A549 (cell line): ENCODE measurements around the gene METRNL. TPM values are rescaled to one million over a fixed set of nuclear protein-coding genes. Genes with fewer than 3 reads are reported as not detected.

Source experiments
- ATAC-seq, 2 experiments: fragments of 200-7000 bp in 1 of 2; fragments of >200 bp in 1 of 2; cut with Nextera tagmentation in 1 of 2; cut with Tn5 transposase in 1 of 2; 3 replicates each; pipeline versions ENCODE4 v1.8.0 to v1.9.1; 2018 to 2020; ENCODE audit warnings: mild to moderate bottlenecking in 1 of 2, moderate library complexity in 1 of 2
- CTCF ChIA-PET: fragments of 300-600 bp; sonication (Branson Sonifier 250); formaldehyde crosslinking; extraction: SDS; loops from one replicate; lab custom pipeline; 2021; ENCODE audit warnings: antibody characterized with exemption, inconsistent platforms; lab: Yijun Ruan, JAX
- POLR2A ChIA-PET: fragments of 350-600 bp; formaldehyde crosslinking; extraction: SDS; loops from one replicate; lab custom pipeline; 2021; ENCODE audit warnings: antibody characterized with exemption, inconsistent platforms; lab: Yijun Ruan, JAX
- DNase-seq, 2 experiments: peaks; one replicate each; pipeline versions ENCODE4 v3.0.0 to v3.0.0-alpha.2; 2011 to 2016; ENCODE audit warnings: low read depth in 1 of 2, low spot score in 1 of 2
- FAIRE-seq: peaks from 2 replicates; lab custom pipeline; 2011; peaks lifted over from hg19 to GRCh38; lab: Jason Lieb, UNC
- H3K27ac ChIP-seq, 2 experiments: fragments of >200 bp; sonication (Bioruptor Twin); formaldehyde crosslinking; 3 replicates each; pipeline ENCODE4 v1.5.1; 2016 to 2017
- H3K4me1 ChIP-seq: fragments of >200 bp; sonication (Bioruptor Twin); formaldehyde crosslinking; 3 replicates; pipeline ENCODE4 v1.6.1; 2016
- H3K4me2 ChIP-seq: fragments of >200 bp; sonication (Bioruptor Twin); formaldehyde crosslinking; 3 replicates; pipeline ENCODE4 v1.6.1; 2016
- H3K4me3 ChIP-seq: fragments of >200 bp; sonication (Bioruptor Twin); formaldehyde crosslinking; 3 replicates; pipeline ENCODE4 v1.5.1; 2016
- H3K9me3 ChIP-seq: fragments of >200 bp; sonication (Bioruptor Twin); formaldehyde crosslinking; 3 replicates; pipeline ENCODE4 v1.6.1; 2016
- BCL3 ChIP-seq: fragments of >200 bp; sonication (Bioruptor Twin); formaldehyde crosslinking; IDR thresholded peaks from 3 replicates; pipeline ENCODE4 v1.6.1; 2016
- BHLHE40 ChIP-seq: IDR thresholded peaks from 2 replicates; pipeline ENCODE4 v1.6.1; 2012; ENCODE audit warnings: low read depth, low read length, inconsistent platforms
- HES2 ChIP-seq: fragments of >200 bp; sonication (Bioruptor Twin); formaldehyde crosslinking; IDR thresholded peaks from 2 replicates; pipeline ENCODE4 v1.6.1; 2016
- HOXB5 ChIP-seq: fragments of 250-450 bp; sonication (Bioruptor Pico); IDR thresholded peaks from 2 replicates; pipeline ENCODE4 v1.5.0; 2020; ENCODE audit warnings: mild to moderate bottlenecking, moderate library complexity
- JUN ChIP-seq, 2 experiments: fragments of >200 bp; sonication (Bioruptor Twin); formaldehyde crosslinking; IDR thresholded peaks; 2 replicates in 1 of 2; 3 replicates in 1 of 2; pipeline ENCODE4 v1.6.1; 2016 to 2017
- KDM1A ChIP-seq: fragments of 200-600 bp; sonication (generic); IDR thresholded peaks from 2 replicates; pipeline ENCODE4 v1.6.1; 2016; ENCODE audit warnings: low read depth, mild to moderate bottlenecking
- KDM5A ChIP-seq: fragments of 200-600 bp; sonication (generic); IDR thresholded peaks from 2 replicates; pipeline ENCODE4 v1.6.1; 2016; ENCODE audit warnings: antibody characterized with exemption, mild to moderate bottlenecking
- NFE2L2 ChIP-seq: fragments of 150-350 bp; conservative IDR thresholded peaks from 2 replicates; pipeline ENCODE4 v1.6.1; 2014; ENCODE audit warnings: low read length
- NPAS2 ChIP-seq: fragments of 250-450 bp; sonication (Bioruptor Pico); IDR thresholded peaks from 2 replicates; pipeline ENCODE4 v1.8.0; 2022; ENCODE audit warnings: mild to moderate bottlenecking, moderate library complexity, borderline replicate concordance
- POLR2AphosphoS2 ChIP-seq: conservative IDR thresholded peaks from 2 replicates; pipeline ENCODE4 v1.6.1; 2012; ENCODE audit warnings: low read length, improper control_type of control experiment, inconsistent platforms
- RARB ChIP-seq: fragments of 250-450 bp; sonication (Bioruptor Pico); IDR thresholded peaks from 2 replicates; pipeline ENCODE4 v1.8.0; 2021; ENCODE audit warnings: mild to moderate bottlenecking, moderate library complexity
- RCOR1 ChIP-seq: fragments of 150-350 bp; IDR thresholded peaks from 2 replicates; pipeline ENCODE4 v1.6.1; 2014; ENCODE audit warnings: antibody characterized with exemption, low read length, low read depth
- RNF2 ChIP-seq: fragments of 200-600 bp; sonication (generic); IDR thresholded peaks from 2 replicates; pipeline ENCODE4 v1.6.1; 2016; ENCODE audit warnings: low read depth, mild to moderate bottlenecking, antibody characterized with exemption, moderate library complexity, borderline replicate concordance
- SMC3 ChIP-seq: fragments of >200 bp; sonication (Bioruptor Twin); formaldehyde crosslinking; IDR thresholded peaks from 3 replicates; pipeline ENCODE4 v1.6.1; 2018; ENCODE audit warnings: inconsistent platforms
- TFCP2L1 ChIP-seq: fragments of 250-450 bp; sonication (Bioruptor Pico); IDR thresholded peaks from 2 replicates; pipeline ENCODE4 v1.5.0; 2021; ENCODE audit warnings: mild to moderate bottlenecking
- USF2 ChIP-seq: fragments of 450-650 bp; IDR thresholded peaks from 2 replicates; pipeline ENCODE4 v1.6.1; 2014; ENCODE audit warnings: antibody characterized with exemption
- WGBS: methylation state at CpG from one replicate; pipeline ENCODE4 v1.1.6; 2017; ENCODE audit errors: missing lambda C conversion rate; 5-methylcytosine and 5-hydroxymethylcytosine counted together
- polyA plus RNA-seq, 4 experiments: library from polyadenylated mRNA; depleted of rRNA in 3 of 4; stranded (reverse); fragments of >200 nt; fragmentation: RNase III in 1 of 4; extraction: RNeasy Plus Mini Kit Qiagen cat#74134 plus additional on column Dnase treatment in 1 of 4; gene quantifications; 2 replicates in 3 of 4; 3 replicates in 1 of 4; pipeline ENCODE4 v1.2.3, GENCODE V29; 2011 to 2017
- TF ChIP-seq, protein P1 (sequence below): fragments of 200-600 bp; sonication (generic); IDR thresholded peaks from 2 replicates; pipeline ENCODE4 v1.6.1; 2016; ENCODE audit warnings: antibody characterized with exemption, mild to moderate bottlenecking, moderate library complexity

Gene METRNL
- polyA plus RNA-seq, 2 of the 4 experiments (the other 2 are of a cell fraction) = 1.7 to 6.4 TPM

- peak overlapping the region; percentile 53 for H3K4me2 ChIP-seq
- H3K9me3 ChIP-seq = no peaks in the 10 kb centered on the region
- WGBS = 57% methylated on average over 34 of the region's 47 CpGs
- ChIA-PET POLR2A (no interaction called here), CTCF (no interaction called here)
- peaks cover 9% of the 10 kb centered on the region for H3K4me1 ChIP-seq
- TF ChIP-seq BHLHE40 = 0 out of 2 replicates have a peak, but pooled peaks have one; percentile 21
- no peak for TF ChIP-seq JUN (IDR thresholded peaks at IDR 0.05)
- TF ChIP-seq USF2 = 0 out of 2 replicates have a peak, but pooled peaks have one; percentile 5
- TF ChIP-seq TFCP2L1 (CRISPR knock-in tag) = no peak
- peak overlapping the region in 1 of 2 experiments; percentile 20; a peak in 1 of 6 replicates for H3K27ac ChIP-seq
- ATAC-seq (peak in 1 of 2 experiments; percentile 24; a peak in 3 of 6 replicates), DNase-seq (no peak), FAIRE-seq (no peak)
- no peak overlapping the region for H3K4me3 ChIP-seq
Observed at GRCh38 chr17:83089328-83090132, 10.1 kb downstream of the METRNL start.

DNA sequence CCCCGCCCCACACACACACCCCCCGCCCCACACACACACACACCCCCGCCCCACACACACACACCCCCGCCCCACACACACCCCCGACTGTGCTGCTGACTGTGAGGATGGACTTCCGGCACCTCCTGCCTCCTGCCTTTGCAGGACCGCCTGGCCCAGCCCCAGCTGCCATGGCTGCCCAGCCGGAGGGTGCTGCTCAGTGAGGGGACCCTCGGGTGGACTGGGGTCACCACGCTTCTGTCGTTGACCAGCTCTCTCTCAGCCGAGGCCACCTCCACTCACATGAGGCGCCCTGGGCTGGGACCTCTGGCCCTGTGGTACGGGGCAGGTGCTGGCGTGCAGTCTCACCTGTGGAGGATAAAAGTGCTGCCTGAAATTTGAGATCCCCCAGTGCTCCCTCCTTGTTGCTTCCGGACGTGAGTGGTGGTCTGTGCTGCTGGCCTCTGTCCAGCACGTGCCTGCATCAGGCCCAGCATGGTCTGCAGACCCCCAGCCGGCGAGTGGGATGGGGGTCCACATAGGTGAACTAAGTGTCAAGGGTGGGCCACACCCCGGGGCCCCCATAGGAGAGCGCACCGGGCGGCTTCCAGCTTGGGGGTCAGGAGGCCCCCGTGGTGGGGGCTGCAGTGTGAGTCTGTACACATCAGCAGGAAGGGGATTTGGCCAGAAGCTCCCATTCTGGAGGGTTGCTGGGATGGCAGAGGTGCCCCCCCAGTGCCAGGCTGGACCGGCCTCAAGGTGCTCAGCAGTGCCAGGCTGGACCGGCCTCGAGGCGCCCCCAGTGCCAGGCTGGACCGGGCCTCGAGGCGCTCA is 11.2 kb downstream of the METRNL start:
- WGBS = 89% methylated on average over 25 of the region's 32 CpGs
- ChIA-PET CTCF (interaction anchor here (1.0 to 1.6 kb wide), 2 partner anchors 15 to 309 kb away, joined by 3 read pairs; no protein-coding TSS in a partner anchor), POLR2A (no interaction called here)
- TF ChIP-seq HOXB5 (CRISPR knock-in tag) (no peak), JUN (IDR thresholded peaks at IDR 0.05) (no peak), KDM1A (no peak), NFE2L2 (no peak), KDM5A (no peak), BCL3 (no peak), POLR2AphosphoS2 (no peak), RCOR1 (no peak), RARB (CRISPR knock-in tag) (no peak), HES2 (no peak), RNF2 (no peak), NPAS2 (CRISPR knock-in tag) (no peak), USF2 (no peak), SMC3 (no peak)
- TF ChIP-seq, protein P1, sequence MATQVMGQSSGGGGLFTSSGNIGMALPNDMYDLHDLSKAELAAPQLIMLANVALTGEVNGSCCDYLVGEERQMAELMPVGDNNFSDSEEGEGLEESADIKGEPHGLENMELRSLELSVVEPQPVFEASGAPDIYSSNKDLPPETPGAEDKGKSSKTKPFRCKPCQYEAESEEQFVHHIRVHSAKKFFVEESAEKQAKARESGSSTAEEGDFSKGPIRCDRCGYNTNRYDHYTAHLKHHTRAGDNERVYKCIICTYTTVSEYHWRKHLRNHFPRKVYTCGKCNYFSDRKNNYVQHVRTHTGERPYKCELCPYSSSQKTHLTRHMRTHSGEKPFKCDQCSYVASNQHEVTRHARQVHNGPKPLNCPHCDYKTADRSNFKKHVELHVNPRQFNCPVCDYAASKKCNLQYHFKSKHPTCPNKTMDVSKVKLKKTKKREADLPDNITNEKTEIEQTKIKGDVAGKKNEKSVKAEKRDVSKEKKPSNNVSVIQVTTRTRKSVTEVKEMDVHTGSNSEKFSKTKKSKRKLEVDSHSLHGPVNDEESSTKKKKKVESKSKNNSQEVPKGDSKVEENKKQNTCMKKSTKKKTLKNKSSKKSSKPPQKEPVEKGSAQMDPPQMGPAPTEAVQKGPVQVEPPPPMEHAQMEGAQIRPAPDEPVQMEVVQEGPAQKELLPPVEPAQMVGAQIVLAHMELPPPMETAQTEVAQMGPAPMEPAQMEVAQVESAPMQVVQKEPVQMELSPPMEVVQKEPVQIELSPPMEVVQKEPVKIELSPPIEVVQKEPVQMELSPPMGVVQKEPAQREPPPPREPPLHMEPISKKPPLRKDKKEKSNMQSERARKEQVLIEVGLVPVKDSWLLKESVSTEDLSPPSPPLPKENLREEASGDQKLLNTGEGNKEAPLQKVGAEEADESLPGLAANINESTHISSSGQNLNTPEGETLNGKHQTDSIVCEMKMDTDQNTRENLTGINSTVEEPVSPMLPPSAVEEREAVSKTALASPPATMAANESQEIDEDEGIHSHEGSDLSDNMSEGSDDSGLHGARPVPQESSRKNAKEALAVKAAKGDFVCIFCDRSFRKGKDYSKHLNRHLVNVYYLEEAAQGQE = no peak
- Histone ChIP-seq H3K4me1 (peaks cover 9% of the 10 kb centered on the region), H3K4me3 (no peak overlapping the region), H3K27ac (no peak overlapping the region), H3K9me3 (no peaks in the 10 kb centered on the region), H3K4me2 (no peak overlapping the region)
- ATAC-seq (no peak), FAIRE-seq (no peak), DNase-seq (no peak)
